HTERT RPE-1 (cell line): Measurements from ENCODE around the gene HSPBP1.
"Not testable (repeated sequence)": the region's sequence is repeated elsewhere in the genome, so short reads cannot be mapped to it uniquely, and the experiment has no call there.

Experiments
- in situ Hi-C: fragments of 300-500 bp; cut with MboI; formaldehyde crosslinking; loops from 4 replicates; pipeline ENCODE4 v1.14.3; 2020; ENCODE audit warnings: low sequenced_read_pairs

HSPBP1 gene, protein sequence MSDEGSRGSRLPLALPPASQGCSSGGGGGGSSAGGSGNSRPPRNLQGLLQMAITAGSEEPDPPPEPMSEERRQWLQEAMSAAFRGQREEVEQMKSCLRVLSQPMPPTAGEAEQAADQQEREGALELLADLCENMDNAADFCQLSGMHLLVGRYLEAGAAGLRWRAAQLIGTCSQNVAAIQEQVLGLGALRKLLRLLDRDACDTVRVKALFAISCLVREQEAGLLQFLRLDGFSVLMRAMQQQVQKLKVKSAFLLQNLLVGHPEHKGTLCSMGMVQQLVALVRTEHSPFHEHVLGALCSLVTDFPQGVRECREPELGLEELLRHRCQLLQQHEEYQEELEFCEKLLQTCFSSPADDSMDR

DNA sequence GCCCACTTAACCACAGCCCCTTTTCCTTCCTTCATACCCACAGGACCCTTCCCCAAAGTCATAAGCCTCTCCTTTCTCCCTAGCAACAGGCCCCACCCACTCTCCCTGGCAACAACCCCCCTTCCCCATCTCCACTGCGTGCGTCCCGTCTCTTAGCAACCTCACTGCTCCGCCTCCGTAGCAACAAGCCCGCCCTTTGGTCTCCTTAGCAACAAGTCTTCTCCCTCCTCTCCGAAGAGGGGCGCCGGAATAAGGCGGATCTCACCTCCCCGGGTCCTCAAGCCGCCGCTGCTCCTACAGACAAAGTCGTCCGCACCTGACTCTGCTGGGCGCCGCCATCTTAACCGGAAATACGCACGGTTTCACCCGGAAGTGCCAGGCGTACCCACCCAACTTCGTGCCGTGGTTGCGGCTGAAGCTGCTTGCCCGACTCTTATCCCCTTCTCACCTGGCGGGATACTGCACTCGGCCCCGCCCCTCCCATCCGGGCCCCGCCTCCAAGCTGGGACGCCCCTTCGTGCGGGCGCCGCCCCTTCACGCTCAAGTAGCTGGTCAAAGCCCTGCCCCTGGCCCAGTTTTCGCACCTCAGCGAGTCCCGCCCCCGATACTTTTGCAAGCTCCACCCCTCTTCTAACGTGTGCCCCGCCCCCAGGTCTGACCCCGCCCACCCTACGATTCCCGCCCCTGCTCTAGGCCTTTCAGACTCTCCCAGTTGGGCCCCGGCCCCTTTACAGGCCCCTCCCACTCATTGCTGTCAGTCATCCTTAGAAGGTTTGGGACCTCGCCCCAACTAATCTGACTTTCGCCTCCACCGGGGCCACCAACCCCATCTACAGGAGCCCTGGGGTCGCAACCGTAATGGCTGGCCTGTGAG is at the start of gene HSPBP1:
Gene HSPBP1 (minus strand): TSS at position 341 of the 874 bp plus-strand sequence. CDS start 502 bp downstream, outside the sequence.
- in situ Hi-C loops, result no loop called here

DNA sequence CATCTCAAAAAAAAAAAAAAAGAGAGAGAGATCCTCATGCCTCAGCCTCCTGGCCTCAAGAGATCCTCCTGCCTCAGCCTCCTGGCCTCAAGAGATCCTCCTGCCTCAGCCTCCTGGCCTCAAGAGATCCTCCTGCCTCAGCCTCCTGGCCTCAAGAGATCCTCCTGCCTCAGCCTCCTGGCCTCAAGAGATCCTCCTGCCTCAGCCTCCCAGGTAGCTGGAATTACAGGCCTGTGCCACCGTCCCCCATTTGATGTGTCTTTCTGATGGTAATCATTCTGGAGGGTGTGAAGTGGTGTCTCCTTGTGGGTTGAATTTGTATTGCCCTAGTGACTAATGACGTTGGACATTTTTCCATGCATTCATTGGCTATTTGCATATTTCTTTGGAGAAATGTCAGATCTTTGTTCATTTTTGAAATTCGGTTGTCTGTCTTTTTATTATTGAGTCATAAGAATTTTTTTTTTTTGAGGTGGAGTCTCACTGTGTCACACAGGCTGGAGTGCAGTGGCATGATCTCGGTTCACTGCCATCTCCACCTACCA is 48.9 kb upstream of the HSPBP1 start:
- in situ Hi-C loops, result not testable (repeated sequence)

DNA sequence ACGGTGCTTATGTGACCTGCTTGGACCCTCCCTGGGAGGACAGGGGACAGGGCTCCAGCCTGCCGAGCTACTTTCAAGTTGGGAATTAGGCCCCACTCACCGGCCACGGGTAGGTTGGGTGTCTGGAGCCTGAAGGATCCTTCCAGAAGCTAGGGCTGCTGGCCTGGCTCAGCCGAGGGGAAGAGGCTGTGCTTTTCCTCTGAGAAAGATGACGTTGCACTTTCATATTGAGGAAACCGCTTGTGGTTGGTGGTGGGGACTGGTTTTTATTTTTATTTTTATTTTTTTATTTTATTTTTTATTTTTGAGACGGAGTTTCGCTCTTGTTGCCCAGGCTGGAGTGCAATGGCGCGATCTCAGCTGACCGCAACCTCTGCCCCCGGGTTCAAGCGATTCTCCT is 45.3 kb upstream of the HSPBP1 start, which contains the start of gene TMEM150B:
Gene TMEM150B (minus strand): TSS at position 170 of the 400 bp plus-strand sequence. CDS start 4,305 bp downstream, outside the sequence.
- in situ Hi-C loops, result no loop called here

DNA sequence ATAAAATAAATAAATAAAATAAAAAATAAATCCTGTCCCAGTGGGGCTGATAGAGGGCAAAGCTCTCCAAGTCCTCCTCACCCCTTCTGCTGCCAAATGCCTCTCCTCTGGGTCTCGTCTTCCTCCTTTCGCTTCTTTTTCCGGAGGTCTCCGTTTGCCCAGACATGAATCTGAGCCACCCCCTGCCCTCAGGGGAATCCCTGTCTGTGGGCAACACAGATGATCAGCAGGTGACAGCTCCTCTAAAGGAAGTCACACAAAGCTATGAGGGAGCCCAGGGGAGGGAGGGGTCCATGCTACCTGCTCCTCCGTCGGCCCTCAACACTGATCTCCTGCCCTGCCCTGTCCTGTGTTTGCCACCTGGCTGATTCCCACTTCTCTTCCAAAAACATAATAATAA is 44.8 kb upstream of the HSPBP1 start:
- in situ Hi-C loops, result no loop called here

DNA sequence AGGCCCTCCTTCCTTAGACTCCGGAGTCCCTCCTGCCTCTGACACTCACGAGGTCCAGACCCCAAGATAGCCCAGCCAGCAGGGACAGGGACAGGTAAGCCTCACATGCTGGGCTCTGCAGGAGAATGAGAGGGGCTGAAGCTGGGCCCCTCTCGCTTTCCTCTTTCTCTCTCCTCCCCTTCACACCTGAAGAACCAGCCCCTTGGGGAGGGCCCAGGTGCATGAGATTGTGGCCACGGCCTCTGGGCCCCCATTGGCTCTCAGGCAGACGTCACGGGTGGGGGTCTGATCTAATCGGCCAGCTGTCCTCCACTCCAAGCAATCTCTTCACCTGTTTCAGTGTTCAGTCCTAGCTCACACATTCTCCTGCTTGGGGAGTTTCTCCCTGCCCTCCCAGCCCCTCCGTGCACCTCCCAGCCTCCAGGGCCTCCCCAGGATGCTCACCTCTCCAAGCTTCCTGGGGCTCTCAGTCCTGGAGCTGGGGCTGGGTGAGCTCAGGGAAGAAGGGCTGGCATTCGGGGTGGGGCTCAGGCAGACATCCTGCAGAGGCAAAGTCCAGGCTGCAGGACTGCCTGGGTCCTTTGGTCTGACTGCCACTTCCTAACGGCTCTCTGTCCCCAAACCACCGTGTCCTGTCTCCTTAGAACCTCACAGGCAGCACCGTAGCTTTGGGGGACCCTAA is 42.4 kb upstream of the HSPBP1 start:
- in situ Hi-C loops, result no loop called here

DNA sequence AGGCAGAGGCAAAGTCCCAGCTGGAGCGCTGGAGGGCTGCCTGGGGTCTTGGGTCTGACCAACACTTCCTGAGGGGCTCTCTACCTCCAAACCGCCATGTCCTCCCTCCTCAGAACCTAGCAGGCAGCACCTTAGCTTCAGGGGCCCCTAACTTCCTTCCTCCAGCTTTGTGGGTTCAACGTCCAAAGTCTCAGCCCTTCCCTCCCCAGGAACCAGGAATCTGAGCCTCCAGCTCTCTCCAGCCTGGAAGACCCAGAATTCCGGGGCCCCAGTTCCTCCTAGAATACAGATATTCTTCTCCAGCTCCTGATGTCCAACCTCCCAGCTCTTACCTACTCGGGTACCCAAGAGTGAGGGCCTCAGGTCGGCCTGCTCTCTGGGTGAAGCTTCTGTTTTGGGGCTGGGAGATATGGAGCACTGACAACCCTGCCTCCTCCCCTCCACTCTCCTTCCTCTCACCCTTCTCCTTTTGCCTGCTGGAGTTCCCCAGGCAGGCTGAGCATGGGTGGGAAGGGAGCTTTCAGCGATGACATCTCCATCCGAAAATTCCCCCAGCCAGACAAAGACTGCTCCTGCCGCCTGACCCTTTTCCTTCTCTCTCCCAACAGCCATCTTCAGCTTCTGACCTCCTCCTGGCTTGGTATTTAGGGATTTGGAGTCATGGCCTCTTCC is 41.7 kb upstream of the HSPBP1 start:
- in situ Hi-C loops, result no loop called here

DNA sequence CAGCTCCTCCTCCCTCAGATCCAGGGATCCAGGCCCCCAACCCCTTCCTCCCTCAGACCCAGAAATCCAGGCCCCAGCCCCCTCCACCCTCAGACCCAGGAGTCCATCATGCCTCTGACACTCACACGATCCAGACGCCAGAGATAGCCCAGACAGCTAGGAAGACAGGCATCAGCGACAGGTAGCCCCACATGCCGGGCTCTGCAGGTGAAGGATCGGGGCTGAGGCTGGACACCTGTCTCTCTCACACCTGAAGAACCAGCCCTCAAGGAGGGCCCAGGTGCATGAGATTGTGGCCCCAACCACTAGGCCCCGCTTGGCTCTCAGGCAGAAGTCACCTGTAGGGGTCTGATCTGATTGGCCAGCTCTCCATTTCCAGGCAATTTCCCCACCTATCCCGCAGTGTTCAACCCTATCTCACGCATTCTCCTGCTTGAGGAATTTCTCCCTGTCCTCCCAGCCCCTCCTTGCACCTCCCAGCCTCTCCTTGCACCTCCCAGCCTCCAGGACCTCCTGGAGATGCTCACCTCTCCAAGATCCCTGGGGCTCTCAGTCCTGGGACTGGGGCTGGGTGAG is 41.0 kb upstream of the HSPBP1 start:
- in situ Hi-C loops, result no loop called here

DNA sequence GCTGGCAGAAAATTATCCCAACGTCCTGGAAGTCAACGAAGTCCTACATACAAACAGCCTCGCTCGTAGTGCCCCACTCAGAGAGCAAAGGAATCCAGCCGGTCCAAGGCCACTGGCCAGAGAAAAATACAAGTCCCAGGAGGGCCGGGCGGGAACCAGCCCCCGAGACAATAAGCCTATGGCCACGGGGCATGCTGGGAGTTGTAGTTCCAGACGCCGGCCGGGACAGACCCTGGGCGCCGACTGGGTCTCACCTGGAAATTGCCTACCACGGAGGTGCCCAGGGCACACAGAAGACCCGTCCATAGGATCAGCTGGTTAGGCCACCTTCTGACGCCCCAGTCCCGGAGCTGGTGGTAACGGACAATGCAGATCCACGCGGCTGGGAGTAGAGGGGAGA is 39.9 kb upstream of the HSPBP1 start:
- in situ Hi-C loops, result no loop called here

DNA sequence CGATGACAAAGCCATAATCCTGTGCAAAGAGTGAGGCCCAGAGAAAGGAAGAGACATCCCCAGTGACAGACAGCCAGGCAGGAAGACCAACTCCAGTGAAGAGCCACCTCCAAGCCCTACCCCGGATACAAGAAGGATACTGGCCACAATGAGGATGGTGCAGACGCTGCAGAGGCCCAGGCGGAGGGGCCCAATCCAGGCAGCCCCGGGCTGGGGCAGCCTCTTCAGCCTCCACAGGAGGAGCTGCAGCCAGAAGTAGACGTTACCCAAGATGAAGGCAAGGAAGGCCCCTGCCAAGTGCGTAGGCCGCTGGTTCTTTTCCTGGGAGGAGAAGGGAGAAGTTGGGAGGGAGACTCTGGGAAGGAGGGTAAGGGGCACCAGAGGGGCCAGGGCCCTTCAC is 36.7 kb upstream of the HSPBP1 start:
- in situ Hi-C loops, result no loop called here

DNA sequence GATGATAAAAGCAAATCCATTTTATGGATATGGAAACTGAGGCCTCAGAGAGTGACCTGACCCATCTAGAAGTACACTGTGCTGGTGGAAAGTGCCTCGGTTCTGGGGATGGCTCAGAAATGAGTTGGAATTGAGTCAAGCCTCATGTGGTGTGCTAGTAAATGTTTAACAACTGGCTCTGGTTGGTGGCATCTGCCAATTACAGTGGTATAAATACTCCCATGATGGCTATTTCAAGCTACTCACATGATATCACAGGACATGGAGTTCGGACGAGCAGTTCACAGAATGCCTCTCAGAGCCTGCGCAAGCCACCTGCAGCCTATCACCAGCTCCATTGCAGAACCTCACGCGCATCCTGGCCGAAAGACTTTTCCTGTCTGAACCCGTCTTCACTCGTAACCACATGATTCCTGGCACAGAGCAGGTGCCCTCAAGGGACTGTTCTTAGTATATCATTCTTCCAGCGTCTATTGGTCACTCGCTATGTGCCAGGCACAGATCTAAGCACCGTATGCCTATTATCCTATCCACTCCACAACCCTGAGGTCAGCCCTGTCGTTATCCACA is 36.1 kb upstream of the HSPBP1 start:
- in situ Hi-C loops, result no loop called here

DNA sequence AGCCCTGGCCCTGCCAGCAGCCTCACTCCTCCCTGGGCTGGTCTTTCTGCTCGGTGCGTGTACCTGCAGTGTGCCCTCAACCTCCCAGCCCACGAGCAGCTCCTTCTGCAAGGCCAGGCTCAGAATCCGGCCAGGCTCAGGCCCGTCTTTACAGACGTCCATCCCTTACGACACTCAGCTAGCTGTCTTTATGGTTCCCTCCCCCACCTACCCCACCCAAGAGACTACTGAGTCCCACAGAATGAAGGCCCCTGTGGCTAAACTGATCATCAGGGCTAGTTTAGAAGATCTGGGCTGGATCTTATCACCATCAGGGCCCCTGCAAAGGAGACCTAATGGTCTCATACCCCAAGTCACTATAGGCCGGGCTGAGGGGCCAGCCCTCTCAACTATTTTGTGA is 34.5 kb upstream of the HSPBP1 start:
- in situ Hi-C loops, result no loop called here

DNA sequence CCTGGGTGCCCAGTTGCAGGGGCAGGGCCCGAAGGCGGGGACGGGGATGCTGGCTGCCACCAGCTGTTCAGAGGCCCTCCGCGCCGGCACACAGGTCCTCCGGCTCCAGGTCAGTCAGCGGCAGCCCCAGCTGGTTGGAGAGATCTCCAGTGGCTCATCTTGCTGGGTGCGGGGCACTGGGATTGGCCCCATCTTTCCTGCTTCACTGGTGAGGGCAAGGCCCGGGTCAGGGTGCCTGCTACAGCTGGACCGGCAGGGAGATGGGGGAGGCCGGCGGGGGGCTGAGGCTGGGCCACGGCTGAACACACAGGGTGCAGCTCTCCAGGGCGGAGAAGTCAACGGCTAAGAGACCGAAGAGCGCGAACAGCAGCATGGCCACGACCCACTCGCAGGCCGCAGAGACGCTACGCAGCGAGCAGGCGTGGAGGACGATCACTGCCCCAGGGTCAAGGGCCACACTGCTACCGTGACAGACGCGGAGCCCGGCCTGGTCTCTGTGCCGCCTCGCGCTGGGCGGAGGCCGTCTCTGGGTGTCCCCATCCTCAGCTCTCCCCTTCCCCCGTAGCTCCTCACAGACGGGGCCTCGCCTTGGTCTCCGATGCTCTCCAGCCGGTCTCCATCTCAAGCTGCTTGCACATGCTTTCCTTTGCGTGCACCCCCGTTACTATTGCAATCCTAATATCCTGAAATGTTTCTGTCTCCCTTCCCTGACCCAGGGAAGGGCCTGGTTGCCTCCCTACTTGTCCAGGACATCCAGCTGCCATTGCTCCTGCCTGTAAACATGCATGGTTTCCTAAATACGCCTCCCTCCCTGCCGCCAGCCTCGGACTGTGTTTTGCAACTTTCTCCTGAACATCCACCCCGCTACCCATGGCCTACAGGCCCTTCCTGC is 33.0 kb upstream of the HSPBP1 start:
- in situ Hi-C loops, result no loop called here

DNA sequence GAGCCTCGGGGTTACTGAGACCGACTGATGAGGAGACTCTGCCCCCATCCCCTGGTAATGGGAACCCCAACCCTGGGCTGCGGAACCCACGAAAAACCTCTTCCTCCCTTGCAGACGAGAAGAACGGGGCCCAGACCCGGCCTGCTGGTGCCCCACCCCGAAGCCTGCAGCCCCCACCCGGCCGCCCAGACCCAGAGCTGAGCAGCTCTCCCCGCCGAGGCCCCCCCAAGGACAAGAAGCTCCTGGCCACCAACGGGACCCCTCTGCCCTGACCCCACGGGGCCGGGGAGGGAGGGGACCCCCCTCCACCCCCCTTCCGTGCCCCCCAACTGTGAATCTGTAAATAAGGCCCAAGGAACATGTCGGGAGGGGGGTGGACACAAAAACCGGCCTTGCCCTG is 31.9 kb upstream of the HSPBP1 start:
- in situ Hi-C loops, result no loop called here

DNA sequence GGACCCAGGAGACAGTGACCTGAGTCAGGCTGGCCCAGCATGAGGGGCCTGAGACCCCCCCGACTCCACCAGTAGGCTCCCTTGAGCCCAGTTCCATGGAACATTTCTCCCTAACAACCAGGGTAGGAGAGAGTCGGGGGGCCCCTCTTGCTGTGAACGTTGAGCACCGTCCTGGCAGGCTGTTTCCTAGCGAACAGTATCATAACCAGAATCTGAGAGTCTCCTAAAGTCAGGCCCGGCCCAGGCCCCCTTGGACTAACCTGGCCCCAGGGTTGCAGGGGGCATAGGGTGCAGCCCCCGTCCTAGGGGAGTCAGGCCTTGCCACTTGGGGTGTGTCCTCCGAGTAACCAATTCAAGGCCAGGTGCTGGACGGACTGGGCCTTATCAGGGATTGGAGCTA is 31.5 kb upstream of the HSPBP1 start:
- in situ Hi-C loops, result no loop called here

DNA sequence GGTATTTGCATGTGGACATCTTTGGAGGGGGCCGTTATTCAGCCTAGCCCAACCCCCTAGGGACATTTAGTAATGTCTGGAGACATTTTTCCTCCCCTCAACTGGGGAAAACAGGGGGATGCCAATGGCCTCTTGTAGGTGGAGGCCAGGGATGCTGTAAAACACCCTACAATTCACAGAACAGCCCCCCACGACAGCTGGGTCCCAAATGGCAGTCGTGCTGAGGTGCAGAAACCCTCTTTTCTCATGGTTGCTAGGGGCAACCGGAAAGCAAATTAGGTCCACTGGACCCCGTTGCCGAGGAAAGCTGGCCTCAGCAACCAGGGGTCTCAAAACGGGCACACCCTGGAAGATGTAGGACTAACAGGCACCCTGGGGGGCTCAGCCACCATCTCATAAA is 30.6 kb upstream of the HSPBP1 start:
- in situ Hi-C loops, result no loop called here

DNA sequence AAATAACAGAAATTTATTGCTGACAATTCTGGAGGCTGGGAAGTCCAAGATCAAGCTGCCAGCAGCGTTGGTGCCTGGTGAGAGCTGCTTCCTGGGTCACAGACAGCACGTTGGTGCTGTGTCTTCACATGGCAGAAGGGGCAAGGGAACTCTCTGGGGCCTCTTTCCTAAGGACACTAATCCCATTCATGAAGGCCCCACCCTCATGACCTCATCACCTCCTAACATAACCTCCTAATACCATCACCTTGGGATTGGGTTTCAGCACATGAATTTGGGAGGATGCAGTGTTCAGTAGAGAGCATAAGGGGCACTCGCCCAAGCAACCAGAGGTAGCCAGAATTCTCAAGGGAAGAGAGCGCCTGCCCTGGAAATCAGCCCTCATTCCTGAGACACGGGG is 29.5 kb upstream of the HSPBP1 start:
- in situ Hi-C loops, result no loop called here

DNA sequence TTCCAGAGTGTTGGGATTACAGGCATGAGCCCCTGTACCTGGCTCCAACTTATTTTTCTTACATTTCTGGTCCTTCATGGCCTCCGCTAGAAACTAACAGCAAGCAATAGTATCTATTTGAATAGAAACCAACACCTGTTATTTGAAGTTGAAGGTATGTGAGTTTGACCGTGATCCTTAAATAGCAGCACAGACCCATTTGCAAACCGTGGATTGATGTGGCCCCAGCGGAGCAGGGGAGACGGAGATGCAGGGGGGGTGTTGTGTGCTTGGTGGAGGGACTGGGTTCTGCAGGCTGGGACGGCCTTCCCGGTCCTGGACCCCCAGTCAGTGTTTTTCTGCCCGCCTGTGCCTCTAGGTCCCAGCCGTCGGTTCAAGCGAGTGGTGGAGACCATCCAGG is 28.4 kb upstream of the HSPBP1 start:
- in situ Hi-C loops, result no loop called here

DNA sequence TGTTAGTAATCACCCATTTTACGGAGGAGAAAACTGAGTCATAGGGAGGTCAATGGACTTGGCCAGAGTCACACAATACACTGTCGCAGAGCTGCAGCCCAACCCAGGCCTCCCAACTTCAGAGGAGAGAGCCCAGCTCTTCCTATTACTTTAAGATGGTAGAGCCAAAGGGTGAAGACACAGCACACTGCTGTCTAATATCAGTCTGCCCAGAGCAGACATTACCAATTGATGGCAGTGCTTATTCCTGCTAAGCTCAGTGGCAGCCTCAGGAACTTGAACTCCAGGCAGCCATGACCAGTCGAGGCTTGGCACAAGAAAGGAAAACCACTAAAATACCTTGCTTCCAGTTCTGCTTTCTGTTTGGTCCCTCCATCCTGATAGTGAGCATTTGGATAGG is 26.8 kb upstream of the HSPBP1 start:
- in situ Hi-C loops, result no loop called here

DNA sequence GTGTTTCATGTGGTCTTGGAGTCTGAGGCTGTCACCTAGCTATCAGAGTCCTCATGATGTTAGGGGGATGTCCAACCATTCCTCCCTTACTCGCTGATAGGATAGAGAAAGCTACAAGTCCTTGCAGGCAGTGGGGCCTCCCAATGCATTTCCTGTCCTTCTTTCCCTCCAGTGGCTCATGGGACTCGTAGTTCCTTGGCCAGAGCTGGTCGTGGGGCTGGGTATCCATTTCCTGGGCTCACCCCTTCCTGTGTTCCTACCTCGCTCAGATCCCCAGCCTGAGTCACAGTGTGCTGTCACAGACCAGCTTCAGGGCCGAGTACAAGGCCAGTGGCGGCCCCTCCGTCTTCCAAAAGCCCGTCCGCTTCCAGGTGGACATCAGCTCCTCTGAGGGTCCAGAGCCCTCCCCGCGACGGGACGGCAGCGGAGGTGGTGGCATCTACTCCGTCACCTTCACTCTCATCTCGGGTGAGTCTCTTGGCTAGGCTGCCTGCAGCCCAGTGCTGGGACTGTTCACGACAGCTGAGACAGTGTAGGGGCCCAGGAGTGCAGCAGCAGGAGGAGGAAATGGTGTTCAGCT is 26.2 kb upstream of the HSPBP1 start:
- in situ Hi-C loops, result no loop called here
